K562 (cell line): ENCODE results near the gene OCIAD2. TPM values are rescaled to one million over a fixed set of nuclear protein-coding genes. Genes with fewer than 3 reads are reported as not detected.

Experiments
- CBX2 ChIP-seq: fragments of 200-600 bp; sonication (generic); IDR thresholded peaks from one replicate; pipeline ENCODE4 v1.6.1; 2012; ENCODE audit warnings: mild to moderate bottlenecking, low read length, inconsistent platforms; ENCODE audit not compliant: insufficient read depth, poor library complexity, severe bottlenecking
- DDX20 ChIP-seq: fragments of 450-650 bp; IDR thresholded peaks from 2 replicates; pipeline ENCODE4 v1.6.1; 2016; ENCODE audit warnings: missing genetic modification characterization, low read depth, mild to moderate bottlenecking, missing compliant biosample characterization, moderate library complexity
- DPF2 ChIP-seq: fragments of 450-650 bp; IDR thresholded peaks from 2 replicates; pipeline ENCODE4 v1.6.1; 2016
- EWSR1 ChIP-seq: fragments of 450-650 bp; IDR thresholded peaks from 2 replicates; pipeline ENCODE4 v1.6.1; 2018; ENCODE audit warnings: borderline replicate concordance, mild to moderate bottlenecking, low read depth, moderate library complexity; ENCODE audit not compliant: partially characterized antibody
- HOXB6 ChIP-seq: fragments of 250-450 bp; sonication (Bioruptor Pico); IDR thresholded peaks from 2 replicates; pipeline ENCODE4 v1.5.1; 2022; ENCODE audit warnings: mild to moderate bottlenecking, borderline replicate concordance
- MAZ ChIP-seq, 2 experiments: fragments of 450-650 bp in 1 of 2; sonication (generic) in 1 of 2; formaldehyde crosslinking; IDR thresholded peaks in 1 of 2; conservative IDR thresholded peaks in 1 of 2; 2 replicates each; pipeline versions ENCODE4 v1.4.0 to v1.5.0; 2020; ENCODE audit warnings: mild to moderate bottlenecking in 1 of 2, missing genetic modification reagents in 1 of 2
- NFATC3 ChIP-seq: fragments of 450-650 bp; IDR thresholded peaks from 2 replicates; pipeline ENCODE4 v1.6.1; 2017; ENCODE audit warnings: mild to moderate bottlenecking
- PML ChIP-seq: IDR thresholded peaks from 2 replicates; pipeline ENCODE4 v1.6.1; 2012; ENCODE audit warnings: low read length, inconsistent platforms
- PYGO2 ChIP-seq: fragments of 450-650 bp; IDR thresholded peaks from 2 replicates; pipeline ENCODE4 v1.6.1; 2016; ENCODE audit warnings: mild to moderate bottlenecking, missing genetic modification characterization, moderate library complexity, missing compliant biosample characterization
- TBP ChIP-seq: optimal IDR thresholded peaks from 2 replicates; pipeline ENCODE3; 2011; ENCODE audit warnings: low read depth, low read length, improper control_type of control experiment
- U2AF1 ChIP-seq: fragments of 200-400 bp; formaldehyde crosslinking; optimal IDR thresholded peaks from 2 replicates; pipeline ENCODE3; 2017; ENCODE audit warnings: mild to moderate bottlenecking, low read depth, low read length, moderate library complexity
- ZNF239 ChIP-seq: fragments of 250-450 bp; sonication (Bioruptor Pico); IDR thresholded peaks from 2 replicates; pipeline ENCODE4 v1.4.0; 2020; ENCODE audit warnings: mild to moderate bottlenecking
- ZNF274 ChIP-seq: IDR thresholded peaks from 2 replicates; pipeline ENCODE4 v1.6.1; 2011; ENCODE audit warnings: low read depth, mild to moderate bottlenecking, low read length, moderate library complexity, borderline replicate concordance
- polyA plus RNA-seq, 8 experiments: library from polyadenylated mRNA; depleted of rRNA in 4 of 8; stranded (reverse) in 5 of 8; unstranded in 3 of 8; fragments of >200 nt; fragmentation: Nextera tagmentation in 2 of 8; fragmentation: Illumina TruSeq in 1 of 8; extraction: Ambion mirVana in 2 of 8; extraction: Trizol in 1 of 8; gene quantifications; 2 replicates each; pipeline versions ENCODE4 v1.2.1 to v1.2.3, GENCODE V29; 2011 to 2014; ENCODE audit warnings: inconsistent platforms in 1 of 8, missing spikeins in 1 of 8
- total RNA-seq, 7 experiments: library from RNA; depleted of rRNA in 6 of 7; stranded (reverse); fragments of >200 nt in 6 of 7; fragmentation: Illumina TruSeq in 2 of 7; extraction: Trizol in 2 of 7; gene quantifications; 2 replicates each; pipeline versions ENCODE4 v1.2.1 to v1.2.3, GENCODE V29; 2011 to 2021; ENCODE audit warnings: low replicate concordance in 1 of 7
- TF ChIP-seq, protein P1 (sequence below): fragments of 250-450 bp; sonication (Bioruptor Pico); IDR thresholded peaks from 2 replicates; pipeline ENCODE4 v1.8.0; 2021; ENCODE audit warnings: mild to moderate bottlenecking, moderate library complexity
- TF ChIP-seq, protein P2 (sequence below): fragments of 450-650 bp; conservative IDR thresholded peaks from 2 replicates; pipeline ENCODE4 v1.6.1; 2016; ENCODE audit warnings: missing genetic modification characterization, low read depth, mild to moderate bottlenecking, missing compliant biosample characterization, moderate library complexity
- TF ChIP-seq, protein P3 (sequence below), 2 experiments: fragments of 450-650 bp in 1 of 2; sonication (generic) in 1 of 2; formaldehyde crosslinking in 1 of 2; IDR thresholded peaks in 1 of 2; conservative IDR thresholded peaks in 1 of 2; 2 replicates each; pipeline versions ENCODE4 v1.6.1 to v1.8.1; 2016 to 2023; ENCODE audit warnings: mild to moderate bottlenecking in 2 of 2, moderate library complexity in 2 of 2, inconsistent platforms in 1 of 2, missing genetic modification reagents in 1 of 2
- TF ChIP-seq, protein P4 (sequence below): sonication (generic); formaldehyde crosslinking; IDR thresholded peaks from 2 replicates; pipeline ENCODE4 v1.4.0; 2020; ENCODE audit warnings: mild to moderate bottlenecking, missing genetic modification reagents
- TF ChIP-seq, protein P5 (sequence below): fragments of 250-450 bp; sonication (Bioruptor Pico); IDR thresholded peaks from 2 replicates; pipeline ENCODE4 v1.6.1; 2021; ENCODE audit warnings: mild to moderate bottlenecking
- TF ChIP-seq, protein P6 (sequence below): sonication (generic); formaldehyde crosslinking; IDR thresholded peaks from 2 replicates; pipeline ENCODE4 v1.8.0; 2022; ENCODE audit warnings: mild to moderate bottlenecking, missing genetic modification reagents

OCIAD2 gene
- total and polyA plus RNA-seq, 9 of the 15 experiments (the other 6 are each of a cell fraction or from before 2014, with no cell fraction given): 0.11 to 0.98 TPM; not detected in 7

DNA sequence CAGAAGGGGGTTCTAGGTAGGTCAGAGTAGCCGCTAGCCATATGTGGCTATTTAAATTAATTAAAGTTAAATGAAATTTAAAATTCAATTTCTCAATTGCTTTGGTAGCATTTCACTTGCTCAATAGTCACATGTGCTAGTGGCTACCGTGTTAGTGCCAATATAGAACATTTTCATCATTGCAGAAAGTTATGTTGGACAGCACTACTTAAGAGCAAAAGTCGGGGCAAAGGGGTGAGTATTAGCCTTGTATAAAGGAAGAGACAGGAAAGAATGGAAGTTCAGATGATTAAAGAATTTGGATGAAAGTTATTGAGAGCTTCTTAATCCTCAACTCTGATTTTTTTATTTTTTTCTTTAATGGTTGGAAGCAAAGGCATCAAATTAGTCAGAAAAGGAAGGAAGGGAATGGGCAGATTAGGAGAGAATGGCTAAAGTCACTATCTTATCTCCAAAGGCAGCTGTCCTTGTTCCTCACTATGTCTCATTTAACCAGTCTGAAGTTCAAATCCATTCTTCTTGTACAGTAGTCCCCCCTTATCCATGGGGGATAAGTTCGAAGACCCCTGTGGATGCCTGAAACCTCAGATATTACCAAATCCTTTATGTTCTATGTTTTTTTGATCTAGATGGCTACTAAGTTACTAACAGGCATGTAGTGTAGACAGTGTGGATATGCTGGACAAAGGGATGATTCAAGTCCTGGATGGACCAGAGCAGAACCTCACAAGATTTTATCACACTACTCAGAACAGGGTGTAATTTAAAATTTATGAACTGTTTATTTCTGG lies 52.8 kb downstream of the OCIAD2 start (continued):
- TF ChIP-seq MAZ (CRISPR knock-in tag; conservative IDR thresholded peaks at IDR 0.05 in 1 of 2, IDR thresholded peaks at IDR 0.05 in 1 of 2) (0 out of 4 replicates have a peak, but pooled peaks of 1 of the 2 experiments have one; percentile 19), ZNF274 (no peak), PML (0 out of 2 replicates have a peak, but pooled peaks have one; percentile 42), DDX20 (no peak), NFATC3 (no peak), PYGO2 (tag) (no peak), ZNF239 (CRISPR knock-in tag) (no peak), HOXB6 (CRISPR knock-in tag) (no peak), EWSR1 (no peak), CBX2 (no peak), U2AF1 (no peak), DPF2 (peak; percentile 94), TBP (no peak)
- TF ChIP-seq, protein P1, sequence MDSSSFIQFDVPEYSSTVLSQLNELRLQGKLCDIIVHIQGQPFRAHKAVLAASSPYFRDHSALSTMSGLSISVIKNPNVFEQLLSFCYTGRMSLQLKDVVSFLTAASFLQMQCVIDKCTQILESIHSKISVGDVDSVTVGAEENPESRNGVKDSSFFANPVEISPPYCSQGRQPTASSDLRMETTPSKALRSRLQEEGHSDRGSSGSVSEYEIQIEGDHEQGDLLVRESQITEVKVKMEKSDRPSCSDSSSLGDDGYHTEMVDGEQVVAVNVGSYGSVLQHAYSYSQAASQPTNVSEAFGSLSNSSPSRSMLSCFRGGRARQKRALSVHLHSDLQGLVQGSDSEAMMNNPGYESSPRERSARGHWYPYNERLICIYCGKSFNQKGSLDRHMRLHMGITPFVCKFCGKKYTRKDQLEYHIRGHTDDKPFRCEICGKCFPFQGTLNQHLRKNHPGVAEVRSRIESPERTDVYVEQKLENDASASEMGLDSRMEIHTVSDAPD (CRISPR knock-in tag): no peak
- TF ChIP-seq, protein P2, sequence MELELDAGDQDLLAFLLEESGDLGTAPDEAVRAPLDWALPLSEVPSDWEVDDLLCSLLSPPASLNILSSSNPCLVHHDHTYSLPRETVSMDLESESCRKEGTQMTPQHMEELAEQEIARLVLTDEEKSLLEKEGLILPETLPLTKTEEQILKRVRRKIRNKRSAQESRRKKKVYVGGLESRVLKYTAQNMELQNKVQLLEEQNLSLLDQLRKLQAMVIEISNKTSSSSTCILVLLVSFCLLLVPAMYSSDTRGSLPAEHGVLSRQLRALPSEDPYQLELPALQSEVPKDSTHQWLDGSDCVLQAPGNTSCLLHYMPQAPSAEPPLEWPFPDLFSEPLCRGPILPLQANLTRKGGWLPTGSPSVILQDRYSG: no peak
- TF ChIP-seq, protein P3, sequence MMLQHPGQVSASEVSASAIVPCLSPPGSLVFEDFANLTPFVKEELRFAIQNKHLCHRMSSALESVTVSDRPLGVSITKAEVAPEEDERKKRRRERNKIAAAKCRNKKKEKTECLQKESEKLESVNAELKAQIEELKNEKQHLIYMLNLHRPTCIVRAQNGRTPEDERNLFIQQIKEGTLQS (IDR thresholded peaks at IDR 0.05): no peak
- TF ChIP-seq, protein P3 (CRISPR knock-in tag; conservative IDR thresholded peaks at IDR 0.05): no peak
- TF ChIP-seq, protein P4, sequence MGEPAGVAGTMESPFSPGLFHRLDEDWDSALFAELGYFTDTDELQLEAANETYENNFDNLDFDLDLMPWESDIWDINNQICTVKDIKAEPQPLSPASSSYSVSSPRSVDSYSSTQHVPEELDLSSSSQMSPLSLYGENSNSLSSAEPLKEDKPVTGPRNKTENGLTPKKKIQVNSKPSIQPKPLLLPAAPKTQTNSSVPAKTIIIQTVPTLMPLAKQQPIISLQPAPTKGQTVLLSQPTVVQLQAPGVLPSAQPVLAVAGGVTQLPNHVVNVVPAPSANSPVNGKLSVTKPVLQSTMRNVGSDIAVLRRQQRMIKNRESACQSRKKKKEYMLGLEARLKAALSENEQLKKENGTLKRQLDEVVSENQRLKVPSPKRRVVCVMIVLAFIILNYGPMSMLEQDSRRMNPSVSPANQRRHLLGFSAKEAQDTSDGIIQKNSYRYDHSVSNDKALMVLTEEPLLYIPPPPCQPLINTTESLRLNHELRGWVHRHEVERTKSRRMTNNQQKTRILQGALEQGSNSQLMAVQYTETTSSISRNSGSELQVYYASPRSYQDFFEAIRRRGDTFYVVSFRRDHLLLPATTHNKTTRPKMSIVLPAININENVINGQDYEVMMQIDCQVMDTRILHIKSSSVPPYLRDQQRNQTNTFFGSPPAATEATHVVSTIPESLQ (CRISPR knock-in tag): no peak
- TF ChIP-seq, protein P5, sequence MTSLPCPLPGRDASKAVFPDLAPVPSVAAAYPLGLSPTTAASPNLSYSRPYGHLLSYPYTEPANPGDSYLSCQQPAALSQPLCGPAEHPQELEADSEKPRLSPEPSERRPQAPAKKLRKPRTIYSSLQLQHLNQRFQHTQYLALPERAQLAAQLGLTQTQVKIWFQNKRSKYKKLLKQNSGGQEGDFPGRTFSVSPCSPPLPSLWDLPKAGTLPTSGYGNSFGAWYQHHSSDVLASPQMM (CRISPR knock-in tag): no peak
- TF ChIP-seq, protein P6, sequence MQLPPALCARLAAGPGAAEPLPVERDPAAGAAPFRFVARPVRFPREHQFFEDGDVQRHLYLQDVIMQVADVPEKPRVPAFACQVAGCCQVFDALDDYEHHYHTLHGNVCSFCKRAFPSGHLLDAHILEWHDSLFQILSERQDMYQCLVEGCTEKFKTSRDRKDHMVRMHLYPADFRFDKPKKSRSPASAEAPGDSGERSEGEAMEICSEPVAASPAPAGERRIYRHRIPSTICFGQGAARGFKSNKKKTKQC (CRISPR knock-in tag): no peak
